GM18867 (cell line): ENCODE data around the gene MAOA.
"Not testable (repeated sequence)": the region's sequence is repeated elsewhere in the genome, so short reads cannot be mapped to it uniquely, and the experiment has no call there.

Experiments used
- ATAC-seq: cut with Tn5 transposase; IDR thresholded peaks from one replicate; pipeline ENCODE4 v1.9.1; 2021; ENCODE audit warnings: mild to moderate bottlenecking, moderate library complexity; ENCODE audit not compliant: unreplicated experiment

The MAOA gene

DNA sequence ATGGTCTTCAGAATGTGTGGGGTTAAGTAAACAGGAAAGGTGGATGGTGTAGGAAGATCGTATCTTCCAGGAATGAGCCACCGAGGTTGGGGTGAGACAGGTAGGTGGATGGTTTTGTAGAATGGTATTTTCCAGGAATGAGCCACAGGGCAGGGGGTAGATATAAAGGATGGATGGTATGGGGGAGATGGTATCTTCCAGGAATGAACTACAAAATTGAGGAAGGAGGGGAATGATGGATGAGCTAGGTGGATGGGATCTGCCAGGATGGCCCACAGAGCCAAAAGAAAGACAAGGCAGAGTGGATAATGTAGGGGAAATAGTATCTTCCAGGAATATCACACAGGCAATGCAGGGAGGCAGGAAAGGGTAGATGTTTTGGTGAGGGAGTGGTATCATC is 60.0 kb downstream of the MAOA start:
- no peak for ATAC-seq

DNA sequence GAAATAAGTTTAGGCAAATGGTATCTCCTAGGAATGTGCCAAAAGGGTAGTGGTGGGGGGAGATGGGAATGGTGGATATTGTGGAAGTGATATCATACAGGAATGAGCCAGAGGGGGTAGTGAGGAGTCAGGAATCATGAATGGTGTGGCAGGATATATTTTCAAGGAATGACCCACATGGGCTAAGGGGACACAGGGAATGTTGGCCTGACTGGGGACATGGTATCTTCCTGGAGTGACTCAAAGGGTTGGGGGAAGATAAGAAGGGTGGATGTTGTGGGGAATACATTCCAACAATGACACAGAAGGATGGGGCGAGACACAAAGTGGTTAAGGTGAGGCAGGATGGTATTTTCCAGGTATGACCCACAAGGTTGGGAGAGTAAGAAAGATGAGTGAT is 60.6 kb downstream of the MAOA start:
- ATAC-seq, result no peak

DNA sequence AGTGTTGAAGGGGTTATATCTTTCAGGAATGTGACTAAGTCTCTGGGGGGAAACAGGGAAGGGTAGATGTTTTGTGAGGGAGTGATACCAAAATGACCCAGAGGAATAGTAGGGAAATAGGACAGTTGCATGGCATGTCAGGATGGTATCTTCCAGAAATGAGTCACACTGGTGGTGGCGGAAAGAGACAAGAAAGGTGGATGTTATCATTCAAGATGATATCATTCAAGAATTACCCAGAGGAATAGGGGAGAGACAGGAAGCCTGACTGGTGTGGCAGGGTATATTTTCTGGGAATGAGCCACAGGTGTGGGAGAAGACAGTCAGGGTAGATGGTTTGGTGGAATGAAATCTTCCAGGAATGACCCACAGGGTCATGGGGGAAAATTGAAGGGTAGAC is 61.1 kb downstream of the MAOA start:
- no peak for ATAC-seq

GRCh38 chrX:43718081-43718480 is 62.0 kb downstream of the MAOA start:
- ATAC-seq, result no peak

- ATAC-seq, result no peak
Observed at GRCh38 chrX:43718546-43718945, 62.4 kb downstream of the MAOA start.

GRCh38 chrX:43718956-43719355 is 62.9 kb downstream of the MAOA start:
- ATAC-seq, result no peak

DNA sequence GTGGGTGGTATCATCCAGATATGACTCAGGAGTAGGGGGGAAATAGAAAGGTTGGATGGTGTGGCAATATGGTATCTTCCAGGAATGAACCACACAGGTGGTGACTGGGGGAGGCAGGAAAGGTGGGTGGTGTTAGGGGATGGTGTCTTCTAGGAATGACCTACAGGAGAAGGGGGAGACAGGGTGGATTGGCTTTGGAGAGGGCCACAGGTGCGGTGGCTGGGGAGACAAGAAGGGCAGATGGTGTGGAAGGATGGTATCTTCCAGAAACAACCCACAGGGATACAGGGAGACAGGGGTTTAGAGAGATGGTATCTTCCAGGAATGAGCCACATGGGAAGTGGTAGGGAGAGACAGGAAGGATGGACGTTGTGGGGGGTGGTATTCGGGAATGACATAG is 64.0 kb downstream of the MAOA start:
- no peak for ATAC-seq

- no peak for ATAC-seq
Observed at GRCh38 chrX:43720961-43721360, 64.9 kb downstream of the MAOA start.

DNA sequence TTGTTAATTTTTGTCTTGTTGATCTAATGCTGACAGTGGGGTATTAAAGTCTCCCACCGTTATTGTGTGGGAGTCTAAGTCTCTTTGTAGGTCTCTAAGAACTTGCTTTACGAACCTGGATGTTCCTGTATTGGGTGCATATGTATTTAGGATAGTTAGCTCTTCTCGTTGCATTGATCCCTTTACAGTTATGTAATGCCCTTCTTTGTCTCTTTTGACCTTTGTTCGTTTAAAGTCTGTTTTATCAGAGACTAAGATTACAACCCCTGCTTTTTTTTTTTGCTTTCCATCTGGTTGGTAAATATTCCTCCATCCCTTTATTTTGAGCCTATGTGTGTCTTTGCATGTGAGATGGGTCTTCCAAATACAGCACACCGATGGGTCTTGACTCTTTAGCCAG is 69.1 kb downstream of the MAOA start:
- ATAC-seq, result not testable (repeated sequence)

GRCh38 chrX:43727254-43727653 is 71.2 kb downstream of the MAOA start:
- not testable (repeated sequence) for ATAC-seq

- no peak for ATAC-seq
Observed at GRCh38 chrX:43728002-43728401, 71.9 kb downstream of the MAOA start.

GRCh38 chrX:43728966-43729365 is 72.9 kb downstream of the MAOA start:
- ATAC-seq, result no peak

GRCh38 chrX:43731086-43731485 is 75.0 kb downstream of the MAOA start:
- ATAC-seq, result no peak

DNA sequence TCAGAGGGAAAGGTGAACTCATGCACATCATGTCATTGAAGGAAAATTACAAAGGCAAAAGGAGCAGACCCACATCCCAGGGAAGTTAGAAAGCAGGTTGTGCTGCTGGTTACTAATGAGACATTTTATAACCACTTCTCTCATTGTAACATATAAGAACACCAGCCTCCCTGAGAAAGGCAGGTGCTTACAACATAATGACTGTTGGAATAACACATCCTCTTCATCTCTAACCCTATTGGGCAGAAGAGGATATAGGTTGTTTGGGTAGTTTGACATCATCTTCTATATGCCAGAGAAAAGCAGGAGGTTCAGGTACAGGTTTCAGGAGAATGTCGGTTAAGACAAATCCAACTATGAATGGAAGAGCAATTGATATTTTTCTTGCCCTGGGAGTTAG is 77.6 kb downstream of the MAOA start:
- no peak for ATAC-seq

DNA sequence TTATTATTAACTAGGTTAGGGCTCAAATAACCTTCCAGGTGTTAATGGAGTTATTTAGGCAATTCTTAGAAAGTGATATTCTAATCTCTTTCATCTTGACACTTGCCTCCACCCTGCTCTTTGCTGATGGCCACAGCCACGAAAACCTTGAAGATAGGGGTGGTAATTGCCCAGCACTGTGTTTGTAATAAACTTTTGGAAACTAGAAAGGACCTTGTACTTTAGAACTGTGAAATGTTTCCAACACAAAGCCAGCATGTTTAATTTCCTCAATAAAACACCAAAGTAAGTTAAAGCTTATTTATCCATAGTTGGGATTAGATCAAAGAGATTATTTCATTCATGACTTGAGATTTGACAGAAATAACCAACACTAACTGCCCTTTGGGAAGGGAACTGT is 78.3 kb downstream of the MAOA start:
- no peak for ATAC-seq

DNA sequence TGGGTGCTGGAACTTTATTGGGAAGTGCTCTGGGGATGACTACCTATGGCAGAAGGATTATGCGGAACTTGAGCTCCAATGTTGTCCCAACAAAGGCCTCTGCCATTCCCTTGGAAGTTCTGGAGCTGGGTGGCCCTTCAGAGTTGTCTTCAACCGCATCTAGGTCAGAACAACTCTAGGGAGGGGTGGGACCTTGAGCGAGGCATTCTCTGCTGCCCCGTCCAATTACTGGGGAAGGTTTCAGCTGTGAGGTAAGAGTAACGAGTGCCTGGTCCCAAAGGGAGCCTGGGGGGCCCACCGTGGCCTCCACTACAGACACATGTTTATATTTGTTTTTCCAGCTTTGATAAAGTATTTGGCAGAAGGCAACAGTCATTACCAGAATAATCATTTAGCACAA is 79.4 kb downstream of the MAOA start:
- ATAC-seq, result no peak

- ATAC-seq, result no peak
Observed at GRCh38 chrX:43735957-43736356, 79.9 kb downstream of the MAOA start.

DNA sequence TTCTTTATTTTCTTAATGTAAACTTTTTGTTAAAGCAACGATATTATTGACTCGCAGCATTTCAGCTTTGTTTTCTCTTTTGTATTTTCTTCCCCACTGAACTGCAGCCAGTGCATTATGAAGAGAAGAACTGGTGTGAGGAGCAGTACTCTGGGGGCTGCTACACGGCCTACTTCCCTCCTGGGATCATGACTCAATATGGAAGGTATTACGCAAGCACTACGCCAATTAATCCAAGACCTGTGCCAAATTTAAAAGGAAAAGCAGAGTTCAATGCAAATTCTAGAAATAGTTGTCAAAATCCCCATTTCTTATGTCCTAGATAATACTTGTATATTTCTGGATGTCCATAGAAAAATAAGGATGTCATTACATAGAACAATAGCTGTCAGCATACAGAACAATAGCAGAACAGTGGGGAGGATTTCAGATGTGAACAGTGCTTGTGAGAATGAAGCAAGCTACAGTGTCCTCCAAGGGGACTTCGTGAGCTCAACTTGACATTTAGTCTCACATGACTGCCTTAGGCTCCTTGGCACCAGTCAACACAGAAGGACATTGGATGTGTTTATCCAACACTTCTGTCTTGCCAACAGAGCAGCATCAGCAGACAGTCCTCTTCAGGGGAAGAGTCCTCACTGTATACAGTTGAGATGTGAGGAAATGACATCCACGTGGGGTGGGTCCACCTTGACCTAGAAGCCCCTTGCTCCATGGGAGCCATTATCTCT is 85.9 kb downstream of the MAOA start:
- ATAC-seq, result no peak

GRCh38 chrX:43743100-43743822 is 87.2 kb downstream of the MAOA start:
- no peak for ATAC-seq

GRCh38 chrX:43744284-43744683 is 88.2 kb downstream of the MAOA start:
- no peak for ATAC-seq

DNA sequence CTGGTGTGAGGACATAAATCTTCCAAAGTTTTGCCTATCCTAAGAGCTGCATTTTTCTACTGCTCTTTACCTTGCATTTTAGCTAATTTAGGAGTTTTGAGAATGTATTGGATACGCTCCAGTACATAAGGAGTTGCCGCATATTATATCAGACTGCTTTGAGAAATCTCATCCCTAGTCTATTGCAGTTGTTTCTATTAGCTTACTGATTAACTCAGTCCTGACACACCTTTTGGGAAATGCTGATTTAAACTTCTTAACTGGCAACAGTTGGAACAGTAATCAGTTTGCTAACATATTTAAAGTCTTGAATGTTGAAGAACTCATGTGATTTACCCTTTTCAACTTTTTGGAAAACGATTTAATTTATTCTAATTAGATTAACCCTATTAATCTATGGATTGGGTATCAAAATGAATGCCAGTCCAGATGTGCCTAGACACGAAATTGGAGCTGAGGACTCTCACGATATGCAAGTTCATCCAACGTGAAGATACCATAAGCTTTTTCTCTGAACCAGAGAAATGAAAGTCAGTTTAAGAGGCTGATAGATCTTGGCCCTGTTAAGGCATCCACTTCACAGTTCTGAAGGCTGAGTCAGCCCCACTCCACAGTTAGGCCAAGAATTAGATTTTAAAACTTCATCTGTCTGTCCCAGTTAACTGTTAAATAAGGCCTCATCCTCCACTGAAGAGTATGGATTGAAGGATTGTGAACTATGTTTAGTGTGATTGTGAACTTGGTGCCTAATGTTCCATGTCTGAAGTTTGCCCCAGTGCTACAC is 90.0 kb downstream of the MAOA start:
- no peak for ATAC-seq

- no peak for ATAC-seq
Observed at GRCh38 chrX:43747476-43747875, 91.4 kb downstream of the MAOA start.
